ENCODE results near the gene PFKL.

DNA sequence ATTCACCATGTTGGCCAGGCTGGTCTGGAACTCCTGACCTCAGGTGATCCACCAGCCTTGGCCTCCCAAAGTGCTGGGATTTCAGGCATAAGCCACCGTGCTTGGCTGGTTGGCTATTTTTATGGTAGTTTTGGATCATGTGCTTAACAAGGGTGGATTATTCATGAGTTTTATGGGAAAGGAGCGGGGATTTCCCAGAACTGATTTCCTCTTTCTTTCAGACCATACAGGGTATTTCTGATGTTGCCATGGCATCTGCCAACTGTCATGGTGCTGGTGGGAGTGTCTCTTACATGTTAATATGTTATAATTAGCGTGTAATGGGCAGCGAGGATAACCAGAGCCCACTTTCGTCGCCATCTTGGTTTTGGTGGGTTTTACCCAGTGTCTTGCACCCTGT, 56.8 kb downstream of the PFKL start:
- TF ChIP-seq POLR2A (IDR thresholded peaks at IDR 0.05; ENCODE audit: extremely low read depth, insufficient read length) (no peak), MYC (IDR thresholded peaks at IDR 0.05; ENCODE audit: low read depth, low read length) (no peak)
- TF ChIP-seq, protein P1, sequence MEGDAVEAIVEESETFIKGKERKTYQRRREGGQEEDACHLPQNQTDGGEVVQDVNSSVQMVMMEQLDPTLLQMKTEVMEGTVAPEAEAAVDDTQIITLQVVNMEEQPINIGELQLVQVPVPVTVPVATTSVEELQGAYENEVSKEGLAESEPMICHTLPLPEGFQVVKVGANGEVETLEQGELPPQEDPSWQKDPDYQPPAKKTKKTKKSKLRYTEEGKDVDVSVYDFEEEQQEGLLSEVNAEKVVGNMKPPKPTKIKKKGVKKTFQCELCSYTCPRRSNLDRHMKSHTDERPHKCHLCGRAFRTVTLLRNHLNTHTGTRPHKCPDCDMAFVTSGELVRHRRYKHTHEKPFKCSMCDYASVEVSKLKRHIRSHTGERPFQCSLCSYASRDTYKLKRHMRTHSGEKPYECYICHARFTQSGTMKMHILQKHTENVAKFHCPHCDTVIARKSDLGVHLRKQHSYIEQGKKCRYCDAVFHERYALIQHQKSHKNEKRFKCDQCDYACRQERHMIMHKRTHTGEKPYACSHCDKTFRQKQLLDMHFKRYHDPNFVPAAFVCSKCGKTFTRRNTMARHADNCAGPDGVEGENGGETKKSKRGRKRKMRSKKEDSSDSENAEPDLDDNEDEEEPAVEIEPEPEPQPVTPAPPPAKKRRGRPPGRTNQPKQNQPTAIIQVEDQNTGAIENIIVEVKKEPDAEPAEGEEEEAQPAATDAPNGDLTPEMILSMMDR (IDR thresholded peaks at IDR 0.05; ENCODE audit: low read depth, low read length), result no peak
- TF ChIP-seq, protein P2, sequence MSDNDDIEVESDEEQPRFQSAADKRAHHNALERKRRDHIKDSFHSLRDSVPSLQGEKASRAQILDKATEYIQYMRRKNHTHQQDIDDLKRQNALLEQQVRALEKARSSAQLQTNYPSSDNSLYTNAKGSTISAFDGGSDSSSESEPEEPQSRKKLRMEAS (IDR thresholded peaks at IDR 0.05; ENCODE audit: low read depth, low read length), result no peak

Measured in NB4 (cell line).